Cardiac muscle cell (in vitro differentiated cells and primary cell): ENCODE measurements around the gene PMF1. TPM values are rescaled to one million over a fixed set of nuclear protein-coding genes. Genes with fewer than 3 reads are reported as not detected.

ENCODE experiments used
- DNase-seq, 2 donors: peaks; one replicate each; pipeline versions ENCODE4 v3.0.0 to v3.0.0-alpha.2; 2010 to 2017; ENCODE audit warnings: low read depth in 1 of 2, low spot score in 1 of 2
- H3K27ac ChIP-seq: fragments of 200-600 bp; sonication (generic); 2 replicates; pipeline ENCODE4 v1.5.1; 2016
- H3K27me3 ChIP-seq: fragments of 200-600 bp; sonication (generic); 2 replicates; pipeline ENCODE4 v1.6.0; 2016; ENCODE audit warnings: control low read depth
- H3K36me3 ChIP-seq: fragments of 200-600 bp; sonication (generic); 2 replicates; pipeline ENCODE4 v1.5.1; 2016; ENCODE audit warnings: control low read depth
- H3K4me1 ChIP-seq: fragments of 200-600 bp; sonication (generic); 2 replicates; pipeline ENCODE4 v1.8.1; 2017; ENCODE audit warnings: low read depth, mild to moderate bottlenecking, mixed run types
- H3K4me3 ChIP-seq: fragments of 200-600 bp; sonication (generic); 2 replicates; pipeline ENCODE4 v1.5.1; 2016; ENCODE audit warnings: mild to moderate bottlenecking
- H3K9me3 ChIP-seq: fragments of 200-600 bp; sonication (generic); 2 replicates; pipeline ENCODE4 v1.5.1; 2017; ENCODE audit warnings: low read depth, mild to moderate bottlenecking, control low read depth
- polyA plus RNA-seq: library from polyadenylated mRNA; unstranded; fragments of >200 nt; fragmentation: Nextera tagmentation; extraction: Ambion mirVana; gene quantifications from 2 replicates; pipeline ENCODE4 v1.2.1, GENCODE V29; 2016
- total RNA-seq: library from RNA; depleted of rRNA; stranded (reverse); fragments of >200 nt; gene quantifications from 2 replicates; pipeline ENCODE4 v1.2.3, GENCODE V29; 2016
- TF ChIP-seq, protein P1 (sequence below): IDR thresholded peaks from 2 replicates; pipeline ENCODE4 v1.5.1; 2012; ENCODE audit warnings: low read depth, mild to moderate bottlenecking, low read length

PMF1 gene
- total and polyA plus RNA-seq, 2 experiments from 2014 or later = 106 to 151 TPM

DNA sequence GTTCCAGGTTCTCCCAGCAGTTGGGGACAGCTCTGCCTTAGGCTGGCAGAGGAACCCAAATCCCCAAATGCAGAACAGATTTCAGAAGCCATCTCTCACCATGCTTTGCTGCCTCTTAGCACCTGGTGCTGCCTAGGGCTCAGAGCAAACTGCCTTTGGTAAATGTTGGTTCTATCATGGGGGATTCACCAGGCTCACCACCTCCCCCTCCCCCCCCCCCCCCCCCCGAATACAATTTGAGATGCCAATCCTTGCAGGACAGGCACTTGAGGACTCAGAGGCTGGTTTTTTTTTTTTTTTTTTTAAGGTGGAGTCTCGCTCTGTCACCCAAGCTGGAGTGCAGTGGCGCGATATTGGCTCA lies 35.5 kb downstream of the PMF1 start:
- H3K4me1 ChIP-seq = peaks cover 14% of the 10 kb centered on the region
- no peaks in the 10 kb centered on the region for H3K27me3 ChIP-seq
- H3K36me3 ChIP-seq = peaks cover 23% of the 10 kb centered on the region
- TF ChIP-seq, protein P1, sequence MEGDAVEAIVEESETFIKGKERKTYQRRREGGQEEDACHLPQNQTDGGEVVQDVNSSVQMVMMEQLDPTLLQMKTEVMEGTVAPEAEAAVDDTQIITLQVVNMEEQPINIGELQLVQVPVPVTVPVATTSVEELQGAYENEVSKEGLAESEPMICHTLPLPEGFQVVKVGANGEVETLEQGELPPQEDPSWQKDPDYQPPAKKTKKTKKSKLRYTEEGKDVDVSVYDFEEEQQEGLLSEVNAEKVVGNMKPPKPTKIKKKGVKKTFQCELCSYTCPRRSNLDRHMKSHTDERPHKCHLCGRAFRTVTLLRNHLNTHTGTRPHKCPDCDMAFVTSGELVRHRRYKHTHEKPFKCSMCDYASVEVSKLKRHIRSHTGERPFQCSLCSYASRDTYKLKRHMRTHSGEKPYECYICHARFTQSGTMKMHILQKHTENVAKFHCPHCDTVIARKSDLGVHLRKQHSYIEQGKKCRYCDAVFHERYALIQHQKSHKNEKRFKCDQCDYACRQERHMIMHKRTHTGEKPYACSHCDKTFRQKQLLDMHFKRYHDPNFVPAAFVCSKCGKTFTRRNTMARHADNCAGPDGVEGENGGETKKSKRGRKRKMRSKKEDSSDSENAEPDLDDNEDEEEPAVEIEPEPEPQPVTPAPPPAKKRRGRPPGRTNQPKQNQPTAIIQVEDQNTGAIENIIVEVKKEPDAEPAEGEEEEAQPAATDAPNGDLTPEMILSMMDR = no peak
- no peak overlapping the region for H3K4me3 ChIP-seq
- no peak for DNase-seq
- no peaks in the 10 kb centered on the region for H3K9me3 ChIP-seq
- H3K27ac ChIP-seq = peak overlapping the region; percentile 74

DNA sequence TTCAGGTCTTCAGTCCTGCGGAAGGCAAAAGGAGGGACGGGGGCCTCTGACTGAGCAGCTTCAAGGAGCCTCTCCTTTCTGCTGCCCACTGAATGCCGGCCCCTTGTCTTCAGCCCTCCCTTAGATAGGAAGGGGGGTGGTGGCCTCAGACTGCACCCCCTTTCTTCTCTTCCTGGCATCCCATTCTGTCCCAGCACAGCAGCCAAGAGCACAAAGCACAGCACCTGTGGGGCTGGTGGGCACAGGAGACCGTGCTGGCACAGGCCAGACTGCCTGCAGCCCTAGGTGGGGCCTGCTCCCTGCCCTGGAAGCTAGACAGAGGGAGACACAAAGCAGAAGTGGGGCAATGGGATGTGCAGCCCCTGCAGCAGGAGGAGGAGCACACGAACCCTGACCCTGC lies 36.8 kb downstream of the PMF1 start:
- Histone ChIP-seq H3K27ac (no peak overlapping the region), H3K9me3 (no peaks in the 10 kb centered on the region), H3K4me3 (no peak overlapping the region), H3K27me3 (no peaks in the 10 kb centered on the region), H3K36me3 (peaks cover 28% of the 10 kb centered on the region), H3K4me1 (peaks cover 14% of the 10 kb centered on the region)
- DNase-seq = no peak
- TF ChIP-seq, protein P1 = no peak

DNA sequence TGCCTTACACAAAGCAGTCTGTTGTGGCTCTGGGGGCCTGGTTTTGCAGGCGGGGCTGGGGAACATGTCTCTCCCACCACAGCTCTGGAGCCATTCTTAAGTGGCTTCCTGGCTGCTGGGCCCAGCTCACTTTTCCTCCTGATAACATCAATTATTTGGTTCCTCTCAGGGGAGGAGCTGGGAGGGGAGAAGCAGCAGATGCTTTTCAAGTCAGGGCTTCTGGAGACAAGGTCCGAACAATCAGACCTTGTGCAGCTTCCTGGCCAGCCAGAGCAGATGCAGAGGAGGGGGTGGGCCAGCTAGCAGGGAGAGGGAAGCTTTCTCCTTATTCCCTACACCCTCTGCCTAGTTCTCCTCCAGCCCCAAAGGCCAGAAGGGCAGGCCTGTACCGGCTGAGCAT lies 38.7 kb downstream of the PMF1 start:
- H3K9me3 ChIP-seq = no peaks in the 10 kb centered on the region
- TF ChIP-seq, protein P1 = no peak
- no peaks in the 10 kb centered on the region for H3K27me3 ChIP-seq
- peaks cover 36% of the 10 kb centered on the region for H3K36me3 ChIP-seq
- DNase-seq = peak; percentile 35 to 58
- H3K4me1 ChIP-seq = peaks cover 14% of the 10 kb centered on the region
- H3K27ac ChIP-seq = peak overlapping the region; percentile 89
- H3K4me3 ChIP-seq = no peak overlapping the region

DNA sequence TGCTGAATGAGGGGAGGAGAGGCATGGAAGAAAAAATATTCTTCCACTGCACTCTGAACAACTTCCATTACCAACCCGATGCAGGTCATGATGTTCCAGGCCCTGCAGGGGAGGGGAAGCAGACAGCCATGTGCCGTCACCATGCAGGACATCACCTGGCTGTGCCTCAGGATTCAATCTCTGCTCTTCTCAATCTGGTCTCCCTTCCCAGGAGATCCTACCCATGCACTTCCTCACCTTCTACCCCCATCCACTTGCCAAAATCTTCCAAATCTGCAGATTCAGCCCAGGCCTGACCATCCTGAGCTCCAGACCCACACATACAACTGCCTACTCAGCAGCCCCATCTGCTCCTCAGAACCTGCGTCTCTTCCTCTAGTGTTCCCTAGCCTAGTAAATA lies 40.8 kb downstream of the PMF1 start:
- DNase-seq = no peak
- H3K36me3 ChIP-seq = peaks cover 49% of the 10 kb centered on the region
- H3K27ac ChIP-seq = peak overlapping the region; percentile 89
- no peaks in the 10 kb centered on the region for H3K27me3 ChIP-seq
- no peaks in the 10 kb centered on the region for H3K9me3 ChIP-seq
- peaks cover 14% of the 10 kb centered on the region for H3K4me1 ChIP-seq
- TF ChIP-seq, protein P1 = no peak
- no peak overlapping the region for H3K4me3 ChIP-seq

DNA sequence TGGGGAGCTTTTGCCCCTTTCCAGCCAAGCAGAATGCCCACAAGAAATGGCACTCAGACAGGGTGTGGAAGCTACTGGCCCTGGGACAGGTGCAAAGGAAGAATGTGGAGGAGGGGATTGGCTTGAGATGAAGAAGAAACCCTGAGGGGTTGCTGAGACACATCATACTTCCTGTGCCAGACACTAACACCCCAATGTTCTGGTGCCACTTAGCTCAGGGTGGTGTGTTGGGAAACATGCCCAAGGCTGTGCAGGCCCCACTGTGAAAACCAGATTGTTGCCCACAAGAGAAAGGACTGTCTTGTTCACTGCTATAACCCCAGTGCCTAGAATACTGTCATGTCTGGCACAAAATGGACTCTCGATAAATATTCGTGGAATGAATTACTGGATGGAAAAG lies 44.9 kb downstream of the PMF1 start:
- no peaks in the 10 kb centered on the region for H3K4me1 ChIP-seq
- TF ChIP-seq, protein P1 = no peak
- H3K9me3 ChIP-seq = no peaks in the 10 kb centered on the region
- H3K4me3 ChIP-seq = no peak overlapping the region
- H3K27me3 ChIP-seq = no peaks in the 10 kb centered on the region
- H3K27ac ChIP-seq = no peak overlapping the region
- DNase-seq = no peak
- peaks cover 59% of the 10 kb centered on the region for H3K36me3 ChIP-seq

DNA sequence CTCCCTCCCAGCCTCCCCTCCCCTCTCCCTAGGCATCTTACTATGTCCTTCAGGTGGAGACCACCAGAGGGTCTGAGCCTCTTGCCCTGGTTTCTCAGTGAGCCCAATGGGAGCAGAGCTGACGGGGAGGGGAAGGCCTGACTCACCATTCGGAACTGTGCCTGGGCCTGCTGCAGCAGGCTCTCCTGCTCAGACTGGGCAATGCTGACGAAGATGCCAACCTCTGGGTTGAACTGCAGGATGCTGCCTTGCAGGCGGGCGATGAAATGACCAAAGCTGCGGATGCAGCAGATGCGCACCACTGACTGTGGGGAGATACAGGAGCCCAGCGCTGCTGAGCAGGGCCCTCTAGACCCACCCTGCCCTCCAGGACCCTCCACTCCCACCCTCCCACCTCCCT lies 46.1 kb downstream of the PMF1 start:
- DNase-seq = no peak
- H3K4me3 ChIP-seq = no peak overlapping the region
- peaks cover 56% of the 10 kb centered on the region for H3K36me3 ChIP-seq
- no peaks in the 10 kb centered on the region for H3K9me3 ChIP-seq
- H3K4me1 ChIP-seq = no peaks in the 10 kb centered on the region
- H3K27me3 ChIP-seq = no peaks in the 10 kb centered on the region
- no peak overlapping the region for H3K27ac ChIP-seq
- TF ChIP-seq, protein P1 = no peak
